Amygdala (tissue), 56 donors: Measurements from ENCODE around the gene SHISA4.
A peak's percentile ranks its signal among the peaks of the same experiment; 100 is the strongest.

Source experiments
- DNase-seq, 56 donors: peaks; one replicate each; lab custom pipeline; 2025; lab: John Stamatoyannopoulos, UW

Gene SHISA4

DNA sequence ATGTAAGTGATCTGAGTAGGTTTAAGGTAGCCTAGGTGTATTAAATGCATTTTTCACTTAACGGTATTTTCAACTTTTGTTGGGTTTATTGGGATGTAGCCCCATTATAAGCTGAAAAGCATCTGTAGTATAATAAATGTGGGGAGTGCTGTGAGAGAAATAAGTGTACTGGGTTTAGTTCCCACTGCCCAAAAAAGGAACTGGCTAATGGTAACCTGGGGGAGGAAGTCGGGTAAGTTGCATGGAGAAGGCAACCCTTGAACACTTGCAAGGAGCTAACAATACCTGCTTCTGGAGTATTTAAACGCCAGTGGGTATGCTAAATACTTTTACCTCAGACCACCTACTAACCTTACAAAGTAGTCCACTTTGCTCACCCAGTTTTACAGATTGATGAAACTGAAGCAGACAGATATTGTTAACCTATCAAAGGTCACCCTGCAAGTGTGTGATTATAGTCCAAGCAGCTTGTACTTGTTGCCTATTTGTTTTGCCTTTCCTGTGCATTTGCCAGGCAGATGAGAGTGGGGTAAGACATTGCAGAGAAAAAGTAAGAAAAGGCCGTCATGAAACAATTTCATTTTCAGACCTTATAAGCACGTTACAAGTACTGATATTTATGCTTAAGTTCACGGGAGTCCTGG is 7.6 kb upstream of the SHISA4 start:
- DNase-seq, result no peak

GRCh38 chr1:201881617-201882016 is 7.1 kb upstream of the SHISA4 start:
- DNase-seq, result no peak

DNA sequence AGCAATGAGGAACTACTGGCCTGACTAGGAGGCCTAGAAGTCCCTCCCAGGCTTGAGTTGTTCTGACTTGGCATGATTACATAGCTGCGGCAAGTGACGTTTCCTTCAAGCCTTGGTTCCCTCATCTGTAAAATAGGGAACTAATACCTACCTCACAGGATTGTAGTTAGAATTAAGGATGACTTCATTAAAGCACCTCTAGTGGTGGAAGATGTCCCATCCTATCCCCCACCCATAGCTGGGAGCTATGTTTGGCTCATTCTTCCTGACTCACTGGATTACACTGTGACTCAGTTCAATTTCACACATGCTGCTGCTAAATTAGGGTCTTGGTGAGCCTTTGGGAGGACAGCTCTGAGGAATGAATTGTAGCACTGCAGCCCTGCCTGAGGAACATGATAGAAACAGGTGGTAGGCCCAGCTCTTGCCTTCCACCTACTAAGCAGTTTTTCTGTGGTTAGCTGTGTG is 6.0 kb upstream of the SHISA4 start:
- peak in 12 of 56 donors; percentile 25 to 69 (median 52) for DNase-seq

GRCh38 chr1:201883266-201883665 is 5.4 kb upstream of the SHISA4 start:
- DNase-seq, result no peak

- peak in 4 of 56 donors; percentile 24 to 44 (median 38) for DNase-seq
Measured at GRCh38 chr1:201883786-201884185, 4.9 kb upstream of the SHISA4 start.

DNA sequence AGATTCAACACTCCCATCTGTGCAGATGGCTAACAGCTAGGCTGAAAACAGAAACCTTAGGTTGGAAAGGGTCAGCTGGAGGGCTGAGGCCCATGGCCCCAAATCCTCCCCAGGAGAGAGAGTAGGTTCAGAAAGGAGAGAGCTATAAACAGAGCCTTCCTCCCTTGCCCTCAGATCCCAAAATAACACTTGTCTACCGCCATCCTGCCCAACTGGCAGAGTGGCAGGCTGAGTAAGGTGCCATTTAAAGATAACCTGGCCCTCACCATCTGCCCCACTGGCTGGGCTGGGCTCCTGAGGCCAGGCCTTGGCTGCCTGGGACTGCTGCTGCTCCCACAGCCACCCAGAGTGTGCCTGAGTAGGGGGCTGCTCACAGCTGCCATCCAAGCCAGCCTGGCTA is 4.3 kb upstream of the SHISA4 start:
- DNase-seq, result no peak

- no peak for DNase-seq
Measured at GRCh38 chr1:201885531-201886075, 3.1 kb upstream of the SHISA4 start.

GRCh38 chr1:201886103-201886885 is 2.4 kb upstream of the SHISA4 start:
- no peak for DNase-seq

DNA sequence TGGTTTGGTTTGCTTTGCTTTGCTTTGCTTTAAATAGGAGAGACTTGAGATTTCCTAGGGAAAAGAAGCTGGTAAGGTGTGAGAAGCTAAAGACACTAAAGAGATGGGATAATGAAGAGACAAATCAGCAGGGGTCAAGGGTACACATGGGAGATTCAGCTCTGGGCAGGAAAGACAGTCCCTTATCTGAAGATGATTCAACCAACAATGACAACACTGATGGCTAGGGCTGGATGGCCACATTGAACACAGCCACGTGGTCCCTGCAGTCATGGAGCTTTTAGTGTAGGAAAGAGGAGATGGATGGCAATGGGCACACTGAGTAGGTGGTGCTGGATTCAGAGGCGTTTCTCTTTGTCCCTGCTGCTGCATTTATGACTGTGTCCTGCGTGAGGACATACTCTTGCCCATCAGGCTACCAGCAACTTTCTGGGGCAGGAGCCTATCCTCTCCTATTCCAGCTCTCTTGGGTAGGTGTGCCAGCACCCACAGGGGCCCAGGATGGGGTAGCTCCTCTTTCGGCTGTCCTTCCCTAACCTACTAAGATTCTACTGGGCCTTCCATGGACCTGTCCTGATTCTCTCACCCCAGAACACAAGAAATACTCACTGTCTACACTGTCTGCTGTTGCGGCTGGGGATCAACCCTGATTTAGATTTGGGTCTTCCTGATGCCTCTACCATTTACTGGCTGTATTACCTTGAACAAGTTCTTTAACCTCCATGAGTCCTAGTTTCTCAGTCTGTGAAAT is 1.4 kb upstream of the SHISA4 start:
- peak in 13 of 56 donors; percentile 22 to 54 (median 32) for DNase-seq

- peak in 6 of 56 donors; percentile 22 to 59 (median 42) for DNase-seq
Measured at GRCh38 chr1:201889090-201889968, 631 bp downstream of the SHISA4 start.

GRCh38 chr1:201890223-201890622 is 1.5 kb downstream of the SHISA4 start:
- peak in 2 of 56 donors; percentile 21 to 46 for DNase-seq

DNA sequence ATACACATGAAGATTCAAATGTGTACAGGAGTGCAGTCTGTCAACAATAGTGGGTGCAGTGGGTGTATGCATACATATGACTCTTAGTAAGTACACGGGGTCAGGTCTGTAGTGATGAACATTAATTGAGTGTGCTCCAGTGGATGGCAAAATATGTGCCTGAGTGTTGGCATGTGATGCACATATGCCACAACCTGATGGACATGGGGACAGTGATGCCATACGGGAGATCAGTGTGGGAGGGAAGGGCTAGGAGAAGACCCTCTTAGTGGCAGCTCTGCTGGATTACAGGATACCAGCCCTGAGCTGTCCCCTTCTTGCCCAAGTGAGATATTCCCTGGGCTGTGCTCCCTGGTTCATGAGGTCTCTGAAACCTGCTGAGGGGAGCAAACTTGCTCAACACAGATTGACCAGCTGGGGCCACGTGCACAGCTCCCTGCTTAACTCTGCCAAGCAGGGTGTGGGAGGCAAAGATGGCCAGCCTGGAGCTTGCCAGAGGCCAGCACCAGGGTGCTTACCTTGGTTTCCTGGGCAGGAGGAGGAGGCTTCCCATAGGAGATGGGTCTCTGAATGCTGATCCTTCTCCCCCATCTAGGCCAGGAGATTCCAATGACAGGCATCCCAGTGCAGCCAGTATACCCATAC is 2.2 kb downstream of the SHISA4 start:
- DNase-seq, result no peak

DNA sequence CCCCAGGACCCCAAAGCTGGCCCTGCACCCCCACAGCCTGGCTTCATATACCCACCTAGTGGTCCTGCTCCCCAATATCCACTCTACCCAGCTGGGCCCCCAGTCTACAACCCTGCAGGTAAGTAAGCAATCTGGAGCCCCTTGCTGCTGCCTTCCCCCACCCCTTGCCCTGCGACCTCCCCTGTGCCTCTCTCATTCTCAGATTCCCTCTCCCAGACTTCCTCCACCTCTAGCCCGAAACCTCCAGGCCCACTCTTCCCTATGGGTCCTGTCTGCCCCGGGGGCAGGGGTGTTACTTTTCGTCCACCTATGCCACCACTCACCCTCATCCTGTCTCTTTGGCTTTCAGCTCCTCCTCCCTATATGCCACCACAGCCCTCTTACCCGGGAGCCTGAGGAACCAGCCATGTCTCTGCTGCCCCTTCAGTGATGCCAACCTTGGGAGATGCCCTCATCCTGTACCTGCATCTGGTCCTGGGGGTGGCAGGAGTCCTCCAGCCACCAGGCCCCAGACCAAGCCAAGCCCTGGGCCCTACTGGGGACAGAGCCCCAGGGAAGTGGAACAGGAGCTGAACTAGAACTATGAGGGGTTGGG is 2.9 kb downstream of the SHISA4 start:
- DNase-seq, result no peak

DNA sequence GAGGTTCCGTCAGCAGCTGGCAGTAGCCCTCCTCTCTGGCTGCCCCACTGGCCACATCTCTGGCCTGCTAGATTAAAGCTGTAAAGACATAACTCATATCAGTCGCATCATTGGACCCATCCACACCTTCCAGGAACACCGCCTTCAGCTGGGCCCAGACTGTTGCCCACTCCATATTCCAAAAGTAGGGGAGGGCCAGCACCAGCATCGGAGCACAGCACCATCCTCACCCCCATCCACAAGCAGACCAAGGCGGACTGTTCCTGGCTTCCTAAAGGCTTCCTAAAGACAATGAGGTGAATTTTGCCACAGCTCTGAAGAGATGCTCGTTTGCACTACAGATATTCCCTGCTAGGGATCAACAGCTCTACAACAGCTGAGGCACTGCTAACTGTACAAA is 3.5 kb downstream of the SHISA4 start:
- no peak for DNase-seq

DNA sequence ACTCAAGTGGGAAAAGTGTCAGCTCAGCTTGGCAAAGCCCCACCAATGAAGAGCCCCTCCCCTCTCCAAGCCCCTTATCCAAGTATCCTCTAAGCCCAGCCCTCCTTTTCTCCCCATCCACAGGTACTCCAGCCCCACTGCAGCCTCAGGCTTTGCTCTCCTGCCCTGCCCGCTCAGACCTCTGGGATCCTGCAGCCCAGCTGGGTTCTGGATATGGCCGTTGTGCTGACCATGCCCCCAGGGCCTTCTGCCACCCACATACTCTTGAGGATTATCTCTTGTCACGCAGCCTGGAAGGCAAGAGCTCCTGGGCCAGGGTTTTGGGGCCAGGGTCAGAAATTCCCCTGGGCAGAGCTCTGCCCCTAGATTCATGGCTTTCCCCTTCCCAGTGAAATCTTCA is 4.7 kb downstream of the SHISA4 start:
- no peak for DNase-seq

- no peak for DNase-seq
Measured at GRCh38 chr1:201894343-201895119, 5.8 kb downstream of the SHISA4 start.

GRCh38 chr1:201895120-201895665 is 6.5 kb downstream of the SHISA4 start:
- DNase-seq, result no peak
